Ishikawa (cell line): ENCODE data around the gene FEM1C.

Source experiments
- FOXM1 ChIP-seq: IDR thresholded peaks from 2 replicates; pipeline ENCODE4 v1.6.1; 2012; ENCODE audit warnings: low read depth, borderline replicate concordance
- MAX ChIP-seq: IDR thresholded peaks from 2 replicates; pipeline ENCODE4 v1.6.1; 2012
- RAD21 ChIP-seq: IDR thresholded peaks from 2 replicates; pipeline ENCODE4 v1.6.1; 2012; ENCODE audit warnings: low read depth
- TAF1 ChIP-seq: IDR thresholded peaks from 2 replicates; pipeline ENCODE4 v1.6.1; 2012; ENCODE audit warnings: low read depth, mild to moderate bottlenecking
- TCF12 ChIP-seq: IDR thresholded peaks from 2 replicates; pipeline ENCODE4 v1.6.1; 2012; ENCODE audit warnings: low read depth

DNA sequence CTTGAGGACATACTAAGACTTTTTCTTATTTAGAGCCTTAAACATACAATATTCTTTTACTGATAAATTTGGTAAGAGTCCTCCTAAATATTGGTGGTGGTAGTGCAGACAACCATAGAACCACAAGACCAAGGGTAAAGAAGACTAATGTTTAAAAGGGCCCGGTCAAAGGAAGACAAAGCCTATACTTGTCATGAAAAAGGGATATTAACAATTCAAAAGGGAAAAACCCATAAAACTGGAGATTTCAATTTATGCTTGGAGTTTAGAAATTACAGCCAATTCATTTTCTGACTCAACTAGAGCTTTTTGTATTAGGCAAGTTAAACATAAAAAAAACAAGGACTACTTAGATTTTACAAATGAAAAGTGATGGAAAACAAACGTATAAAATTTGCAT, 24.4 kb downstream of the FEM1C start:
- TF ChIP-seq RAD21 (no peak), TAF1 (no peak), TCF12 (no peak), FOXM1 (no peak), MAX (no peak)
